GM13977 (cell line): ENCODE results near the gene SLC39A1.

Experiments
- DNase-seq: peaks from one replicate; pipeline ENCODE4 v3.0.0; 2012; ENCODE audit warnings: low spot score
- CTCF ChIP-seq: IDR thresholded peaks from 2 replicates; pipeline ENCODE4 v1.5.1; 2012; ENCODE audit warnings: mild to moderate bottlenecking, control low read depth; ENCODE audit not compliant: insufficient read depth; ENCODE audit errors: extremely low read depth, missing control alignments
- in situ Hi-C: fragments of 300-500 bp; cut with MboI; formaldehyde crosslinking; loops from one replicate; pipeline ENCODE4 v1.12.0; 2022; ENCODE audit warnings: low sequenced_read_pairs, low pct_unique_long_range_greater_than_20kb, mixed read lengths, inconsistent platforms; ENCODE audit not compliant: unreplicated experiment

The SLC39A1 gene

GRCh38 chr1:153942766-153943549 lies 20.4 kb downstream of the SLC39A1 start:
- in situ Hi-C loops, result no loop called here
- TF ChIP-seq CTCF, result no peak
- no peak for DNase-seq

- TF ChIP-seq CTCF, result no peak
- DNase-seq, result no peak
- in situ Hi-C loops, result no loop called here
Observed at GRCh38 chr1:153941826-153942725, 21.3 kb downstream of the SLC39A1 start.

- in situ Hi-C loops, result no loop called here
- no peak for DNase-seq
- TF ChIP-seq CTCF, result no peak
Observed at GRCh38 chr1:153940756-153941155, 22.6 kb downstream of the SLC39A1 start.

GRCh38 chr1:153939476-153939875 lies 23.9 kb downstream of the SLC39A1 start:
- no peak for TF ChIP-seq CTCF
- in situ Hi-C loops, result no loop called here

GRCh38 chr1:153938996-153939395 lies 24.3 kb downstream of the SLC39A1 start:
- in situ Hi-C loops, result no loop called here
- no peak for TF ChIP-seq CTCF
- no peak for DNase-seq

More at GRCh38 chr1:153939476-153939875, 23.9 kb downstream of the SLC39A1 start:
- DNase-seq, result no peak

GRCh38 chr1:153937331-153937730 lies 26.0 kb downstream of the SLC39A1 start:
- in situ Hi-C loops, result no loop called here
- TF ChIP-seq CTCF, result no peak
- no peak for DNase-seq
